Brain pericyte (primary cell): Measurements from ENCODE around the gene MYD88.
"Not testable (repeated sequence)": the region's sequence is repeated elsewhere in the genome, so short reads cannot be mapped to it uniquely, and the experiment has no call there.

Experiments
- DNase-seq: peaks from one replicate; pipeline ENCODE4 v3.0.0-alpha.2; 2012; ENCODE audit warnings: low read depth, low spot score

Gene MYD88

GRCh38 chr3:38142959-38143358, 4.5 kb downstream of the MYD88 start:
- no peak for DNase-seq

GRCh38 chr3:38143511-38143910, 5.0 kb downstream of the MYD88 start:
- DNase-seq: no peak

- no peak for DNase-seq
These were observed 8.0 kb downstream of the MYD88 start for GRCh38 chr3:38146504-38146903.

GRCh38 chr3:38147421-38147820, 9.0 kb downstream of the MYD88 start:
- no peak for DNase-seq

- DNase-seq: no peak
These were observed 9.9 kb downstream of the MYD88 start for GRCh38 chr3:38148311-38148882.

- no peak for DNase-seq
These were observed 11.2 kb downstream of the MYD88 start for GRCh38 chr3:38149708-38150107.

GRCh38 chr3:38150780-38151528, 12.5 kb downstream of the MYD88 start:
- no peak for DNase-seq

- no peak for DNase-seq
These were observed 13.3 kb downstream of the MYD88 start for GRCh38 chr3:38151667-38152265.

GRCh38 chr3:38152609-38153008, 14.1 kb downstream of the MYD88 start:
- no peak for DNase-seq

- no peak for DNase-seq
These were observed 14.8 kb downstream of the MYD88 start for GRCh38 chr3:38153221-38153620.

- DNase-seq: no peak
These were observed 15.6 kb downstream of the MYD88 start for GRCh38 chr3:38154033-38154494.

GRCh38 chr3:38154625-38155255, 16.3 kb downstream of the MYD88 start:
- DNase-seq: no peak

- DNase-seq: no peak
These were observed 17.4 kb downstream of the MYD88 start for GRCh38 chr3:38155825-38156224.

- DNase-seq: no peak
These were observed 18.7 kb downstream of the MYD88 start for GRCh38 chr3:38157117-38157516.

GRCh38 chr3:38157595-38157994, 19.1 kb downstream of the MYD88 start:
- DNase-seq: no peak

GRCh38 chr3:38158472-38158871, 20.0 kb downstream of the MYD88 start:
- no peak for DNase-seq

GRCh38 chr3:38160704-38161103, 22.2 kb downstream of the MYD88 start:
- not testable (repeated sequence) for DNase-seq

GRCh38 chr3:38163117-38163840, 24.8 kb downstream of the MYD88 start:
- no peak for DNase-seq

GRCh38 chr3:38163841-38164642, 25.6 kb downstream of the MYD88 start:
- no peak for DNase-seq

- no peak for DNase-seq
These were observed 26.1 kb downstream of the MYD88 start for GRCh38 chr3:38164643-38164951.
